Measurements from ENCODE around the gene PPP3CB. TPM values are rescaled to one million over a fixed set of nuclear protein-coding genes. Genes with fewer than 3 reads are reported as not detected.

The PPP3CB gene
- total RNA-seq, 1 donor from 2014 or later: 56.4 TPM

GRCh38 chr10:73486601-73487000 is 9.2 kb downstream of the PPP3CB start:
- Mint-ChIP-seq H3K4me3 (ENCODE audit: low read depth) (no peak overlapping the region), H3K36me3 (ENCODE audit: insufficient read depth) (peaks cover 15% of the 10 kb centered on the region), H3K27ac (no peak overlapping the region), H3K9me3 (ENCODE audit: low read depth) (peaks cover 3% of the 10 kb centered on the region), H3K4me1 (ENCODE audit: low read depth) (peaks cover 4% of the 10 kb centered on the region), H3K27me3 (no peaks in the 10 kb centered on the region)
- TF ChIP-seq CTCF (IDR thresholded peaks at IDR 0.05; ENCODE audit: unreplicated experiment): no peak
- DNase-seq (ENCODE audit: low spot score, unreplicated experiment): no peak

GRCh38 chr10:73485320-73485719 is 10.5 kb downstream of the PPP3CB start:
- DNase-seq (ENCODE audit: low spot score, unreplicated experiment): no peak
- H3K9me3 Mint-ChIP-seq (ENCODE audit: low read depth): peaks cover 3% of the 10 kb centered on the region
- H3K27ac Mint-ChIP-seq: no peak overlapping the region
- peaks cover 4% of the 10 kb centered on the region for H3K4me1 Mint-ChIP-seq (ENCODE audit: low read depth)
- TF ChIP-seq CTCF (IDR thresholded peaks at IDR 0.05; ENCODE audit: unreplicated experiment): no peak
- no peaks in the 10 kb centered on the region for H3K27me3 Mint-ChIP-seq
- H3K4me3 Mint-ChIP-seq (ENCODE audit: low read depth): no peak overlapping the region
- peaks cover 15% of the 10 kb centered on the region for H3K36me3 Mint-ChIP-seq (ENCODE audit: insufficient read depth)

GRCh38 chr10:73480158-73480557 is 15.7 kb downstream of the PPP3CB start:
- Mint-ChIP-seq H3K4me3 (ENCODE audit: low read depth) (no peak overlapping the region), H3K27ac (no peak overlapping the region), H3K27me3 (no peaks in the 10 kb centered on the region), H3K36me3 (ENCODE audit: insufficient read depth) (peaks cover 19% of the 10 kb centered on the region), H3K9me3 (ENCODE audit: low read depth) (peaks cover 3% of the 10 kb centered on the region), H3K4me1 (ENCODE audit: low read depth) (no peaks in the 10 kb centered on the region)
- TF ChIP-seq CTCF (IDR thresholded peaks at IDR 0.05; ENCODE audit: unreplicated experiment): no peak
- DNase-seq (ENCODE audit: low spot score, unreplicated experiment): no peak

- Mint-ChIP-seq H3K4me3 (ENCODE audit: low read depth) (no peak overlapping the region), H3K9me3 (ENCODE audit: low read depth) (peaks cover 3% of the 10 kb centered on the region), H3K27ac (no peak overlapping the region), H3K4me1 (ENCODE audit: low read depth) (no peaks in the 10 kb centered on the region), H3K27me3 (no peaks in the 10 kb centered on the region), H3K36me3 (ENCODE audit: insufficient read depth) (peaks cover 25% of the 10 kb centered on the region)
- no peak for TF ChIP-seq CTCF (IDR thresholded peaks at IDR 0.05; ENCODE audit: unreplicated experiment)
- DNase-seq (ENCODE audit: low spot score, unreplicated experiment): no peak
These were observed 17.2 kb downstream of the PPP3CB start for GRCh38 chr10:73478636-73479035.

- Mint-ChIP-seq H3K4me1 (ENCODE audit: low read depth) (no peaks in the 10 kb centered on the region), H3K9me3 (ENCODE audit: low read depth) (no peaks in the 10 kb centered on the region), H3K27me3 (no peaks in the 10 kb centered on the region), H3K27ac (no peak overlapping the region), H3K4me3 (ENCODE audit: low read depth) (no peak overlapping the region), H3K36me3 (ENCODE audit: insufficient read depth) (peaks cover 26% of the 10 kb centered on the region)
- no peak for DNase-seq (ENCODE audit: low spot score, unreplicated experiment)
- TF ChIP-seq CTCF (IDR thresholded peaks at IDR 0.05; ENCODE audit: unreplicated experiment): no peak
These were observed 24.6 kb downstream of the PPP3CB start for GRCh38 chr10:73471226-73471625.

Measured in progenitor cell of endocrine pancreas (in vitro differentiated cells).